GM18511 (cell line): ENCODE results near the gene SULF2.

Experiments
- ATAC-seq: cut with Tn5 transposase; IDR thresholded peaks from one replicate; pipeline ENCODE4 v1.9.1; 2021; ENCODE audit warnings: mild to moderate bottlenecking, moderate library complexity; ENCODE audit not compliant: unreplicated experiment

Gene SULF2

GRCh38 chr20:47614703-47615309, 170.5 kb downstream of the SULF2 start:
- no peak for ATAC-seq

- no peak for ATAC-seq
These were observed 172.6 kb downstream of the SULF2 start for GRCh38 chr20:47612670-47613069.

- ATAC-seq, result no peak
These were observed 173.5 kb downstream of the SULF2 start for GRCh38 chr20:47611785-47612184.

GRCh38 chr20:47610945-47611250, 174.4 kb downstream of the SULF2 start:
- no peak for ATAC-seq

GRCh38 chr20:47610247-47610944, 174.9 kb downstream of the SULF2 start:
- peak; percentile 64 for ATAC-seq

GRCh38 chr20:47609001-47609400, 176.3 kb downstream of the SULF2 start:
- no peak for ATAC-seq
